ENCODE data around the gene ROBO3. TPM values are rescaled to one million over a fixed set of nuclear protein-coding genes. Genes with fewer than 3 reads are reported as not detected.

Gene ROBO3
- 10 to 100 TPM; 10.3 to 11.8 TPM for total RNA-seq

DNA sequence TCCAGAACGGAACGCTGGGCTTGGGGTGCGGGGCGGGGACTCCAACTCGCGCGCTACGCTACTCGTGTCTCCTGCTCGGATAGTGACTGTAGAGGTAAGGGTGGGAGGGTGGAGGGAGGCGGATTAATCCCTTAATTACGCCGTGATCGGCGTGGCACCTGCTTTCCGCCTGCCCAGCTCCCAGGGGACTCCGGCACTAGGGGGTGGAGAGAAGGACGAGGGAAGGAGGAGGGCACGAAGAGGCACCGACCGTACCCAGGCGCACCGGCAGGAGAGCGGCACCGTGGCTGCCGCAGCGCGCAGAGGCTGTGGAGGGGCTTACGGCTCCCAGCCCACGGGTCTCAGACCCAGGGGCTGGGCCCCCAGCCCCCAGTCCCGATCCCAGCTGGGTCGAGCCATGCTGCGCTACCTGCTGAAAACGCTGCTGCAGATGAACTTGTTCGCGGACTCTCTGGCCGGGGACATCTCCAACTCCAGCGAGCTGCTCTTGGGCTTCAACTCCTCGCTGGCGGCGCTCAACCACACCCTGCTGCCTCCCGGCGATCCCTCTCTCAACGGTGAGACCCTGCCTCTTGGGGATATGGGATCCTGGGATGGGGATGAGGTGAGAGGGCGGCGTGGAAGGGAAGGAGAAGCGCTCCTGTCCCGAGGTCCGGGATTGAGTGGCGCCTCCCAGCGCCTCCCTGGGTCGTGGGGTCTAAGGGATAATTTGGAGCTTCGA is at the start of gene ROBO3:
Gene ROBO3 (plus strand): TSS at position 252 of the 721 bp plus-strand sequence. CDS start 146 bp downstream, at position 398.
- ChIA-PET POLR2A (no interaction called here), CTCF (interaction anchor here (0.6 to 2.7 kb wide), 7 partner anchors 9 to 259 kb away, joined by 3 to 20 read pairs (median 4); no protein-coding TSS in a partner anchor)

- POLR2A ChIA-PET = no interaction called here
Measured at GRCh38 chr11:124817036-124817435, 48.2 kb upstream of the ROBO3 start.

GRCh38 chr11:124821995-124822730 is 43.1 kb upstream of the ROBO3 start:
- CTCF ChIA-PET = interaction anchor here (1.0 kb wide), 1 partner anchor 153 kb away, joined by 3 read pairs; no protein-coding TSS in a partner anchor
- POLR2A ChIA-PET = interaction anchor here (0.6 kb wide), 1 partner anchor 113 kb away, joined by 5 read pairs; no protein-coding TSS in a partner anchor

More at GRCh38 chr11:124817036-124817435, 48.2 kb upstream of the ROBO3 start:
- CTCF ChIA-PET = interaction anchor here (0.8 kb wide), 1 partner anchor 59 kb away, joined by 3 read pairs; no protein-coding TSS in a partner anchor

DNA sequence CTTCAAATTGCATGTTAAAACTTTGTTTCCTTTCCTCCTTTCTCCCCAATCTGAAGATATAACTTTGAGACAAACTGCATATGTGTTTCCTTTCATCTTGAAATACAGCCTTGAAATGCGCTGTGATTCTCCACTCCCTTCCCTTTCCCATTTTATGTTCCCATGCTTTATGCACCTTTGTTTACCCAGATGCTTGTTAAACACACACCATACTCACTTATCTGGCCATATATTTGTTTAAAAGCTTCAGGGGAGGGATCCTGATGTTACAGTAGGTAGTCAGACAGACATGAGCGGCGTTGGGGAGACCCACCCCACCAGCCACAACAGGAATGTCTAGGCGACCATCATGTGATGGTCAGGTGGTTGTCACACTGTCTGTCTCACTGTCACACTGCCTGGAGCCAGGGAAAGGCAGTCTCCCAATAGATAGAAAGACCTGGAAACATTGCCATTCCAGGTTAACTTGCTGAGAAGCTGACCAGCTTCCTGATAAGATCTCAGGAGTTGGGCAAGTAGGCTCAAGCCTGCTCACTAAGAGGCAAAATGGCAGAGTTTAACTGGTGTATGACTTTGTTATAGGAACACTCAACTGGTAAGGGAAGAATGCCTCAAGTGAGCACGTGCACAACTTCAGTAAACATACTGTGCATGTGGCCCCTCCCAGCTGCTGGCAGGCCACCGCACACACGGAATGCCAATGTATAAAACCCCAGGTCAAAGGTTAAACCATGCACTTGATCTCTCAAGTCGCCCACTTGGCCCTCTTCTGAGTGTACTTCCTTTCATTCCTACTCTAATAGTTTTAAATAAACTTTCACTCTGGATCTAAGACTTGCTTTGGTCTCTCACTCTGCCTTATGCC is 41.5 kb upstream of the ROBO3 start:
- POLR2A ChIA-PET = no interaction called here
- CTCF ChIA-PET = no interaction called here

- CTCF ChIA-PET = no interaction called here
- POLR2A ChIA-PET = no interaction called here
Measured at GRCh38 chr11:124825876-124826275, 39.4 kb upstream of the ROBO3 start.

- ChIA-PET CTCF (interaction anchor here (0.6 to 0.7 kb wide), 2 partner anchors 161 to 728 kb away, joined by 3 to 5 read pairs; no protein-coding TSS in a partner anchor), POLR2A (no interaction called here)
Measured at GRCh38 chr11:124829986-124830385, 35.2 kb upstream of the ROBO3 start.

DNA sequence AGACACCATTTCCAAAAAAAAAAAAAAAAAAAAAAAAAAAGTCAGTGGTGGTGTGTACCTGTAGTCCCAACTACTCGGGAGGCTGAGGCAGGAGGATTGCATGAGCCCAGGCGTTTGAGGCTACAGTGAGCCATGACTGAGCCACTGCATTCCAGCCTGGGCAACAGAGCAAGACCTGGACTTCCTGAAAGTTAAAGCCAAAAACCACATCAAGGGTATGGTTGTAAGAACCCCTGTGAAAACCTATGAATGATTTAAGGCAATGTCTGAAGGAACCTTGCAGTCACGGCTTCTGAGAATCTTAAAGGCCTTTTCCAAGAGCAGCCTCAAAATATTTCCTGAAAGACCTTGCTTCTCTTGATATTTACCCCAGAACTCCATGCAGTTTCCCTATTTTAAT is 34.5 kb upstream of the ROBO3 start:
- CTCF ChIA-PET = interaction anchor here (0.5 to 0.7 kb wide), 3 partner anchors 162 to 1246 kb away, joined by 3 to 5 read pairs (median 3); no protein-coding TSS in a partner anchor
- POLR2A ChIA-PET = no interaction called here

DNA sequence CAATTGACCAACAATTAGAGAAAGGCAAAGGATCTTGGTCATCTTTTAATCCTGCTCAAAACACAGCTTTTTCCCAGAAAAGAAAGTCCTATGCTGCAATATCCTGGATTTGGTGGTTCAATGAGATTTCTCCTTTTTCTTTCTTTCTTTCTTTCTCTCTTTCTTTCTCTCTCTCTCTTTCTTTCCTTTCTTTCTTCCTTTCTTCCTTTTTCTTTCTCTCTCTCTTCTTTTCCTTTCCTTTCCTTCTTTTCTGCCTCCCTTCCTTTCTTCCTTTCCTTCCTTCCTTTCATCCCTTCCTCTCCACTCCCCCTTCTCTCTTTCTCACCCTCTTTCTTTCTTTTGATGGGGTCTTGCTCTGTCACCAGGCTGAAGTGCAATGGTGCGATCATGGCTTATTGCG is 33.3 kb upstream of the ROBO3 start:
- POLR2A ChIA-PET = no interaction called here
- CTCF ChIA-PET = no interaction called here

GRCh38 chr11:124832571-124832970 is 32.7 kb upstream of the ROBO3 start:
- POLR2A ChIA-PET = no interaction called here

DNA sequence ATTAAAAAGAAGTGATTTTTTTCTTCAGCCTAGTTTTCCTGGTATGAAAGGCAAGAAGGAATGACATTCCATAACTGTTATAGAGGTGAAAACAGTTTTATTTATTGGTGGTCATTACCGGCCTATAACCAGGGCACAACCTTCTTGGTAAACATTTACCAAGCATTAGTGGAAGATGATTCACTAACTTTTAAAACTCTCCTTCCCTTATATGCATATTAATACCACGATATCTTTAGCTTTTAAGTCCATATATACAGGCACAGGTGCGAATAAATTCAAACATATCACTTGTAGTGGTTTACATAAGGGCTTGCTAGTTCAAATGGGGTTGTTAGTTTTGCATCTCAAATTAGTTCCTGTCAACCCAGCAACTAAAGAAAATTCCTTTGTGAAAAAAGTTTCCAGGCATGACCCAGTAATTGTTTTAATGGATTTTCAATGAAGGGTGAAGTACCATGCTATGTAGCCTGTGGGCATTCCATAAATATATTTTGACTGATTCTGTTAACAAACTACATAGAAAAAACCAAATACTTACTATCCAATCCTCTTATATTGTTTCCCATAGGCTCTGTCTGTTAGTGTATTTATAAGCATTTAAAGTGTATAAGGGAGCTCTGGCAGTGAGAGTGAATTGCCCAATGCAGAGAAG is 30.6 kb upstream of the ROBO3 start:
- ChIA-PET POLR2A (no interaction called here), CTCF (interaction anchor here (0.5 kb wide), 1 partner anchor 109 kb away, joined by 3 read pairs; no protein-coding TSS in a partner anchor)

More at GRCh38 chr11:124832571-124832970, 32.7 kb upstream of the ROBO3 start:
- CTCF ChIA-PET = interaction anchor here (1.4 kb wide), 1 partner anchor 44 kb away, joined by 4 read pairs; no protein-coding TSS in a partner anchor

- POLR2A ChIA-PET = interaction anchor here (0.7 kb wide), 1 partner anchor 120 kb away, joined by 6 read pairs; no protein-coding TSS in a partner anchor
- CTCF ChIA-PET = interaction anchor here (0.6 to 1.6 kb wide), 7 partner anchors 35 to 239 kb away, joined by 3 to 12 read pairs (median 5); partner anchors contain the start of gene TBRG1
Measured at GRCh38 chr11:124835918-124836317, 29.3 kb upstream of the ROBO3 start.

DNA sequence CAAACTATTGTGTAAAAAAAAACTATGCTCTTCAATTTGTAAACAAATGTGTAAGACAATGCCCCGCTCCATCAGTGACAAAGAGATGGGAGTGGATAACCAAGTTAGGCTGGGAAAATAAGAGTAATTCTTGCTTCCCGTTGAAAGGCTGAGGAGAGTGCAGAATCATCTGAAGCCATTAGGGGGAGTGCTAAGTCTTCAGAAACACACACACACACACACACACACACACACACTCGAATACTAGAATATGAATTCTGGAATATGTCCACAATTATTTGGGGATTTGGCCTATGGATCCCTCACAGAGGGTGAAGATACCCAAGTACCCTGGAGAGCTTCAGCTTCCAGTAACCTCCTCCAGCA is 27.8 kb upstream of the ROBO3 start:
- ChIA-PET POLR2A (no interaction called here), CTCF (interaction anchor here (0.6 to 4.0 kb wide), 11 partner anchors 9 to 1747 kb away, joined by 3 to 20 read pairs (median 4); partner anchors contain the start of genes CCDC15 and ROBO3)

- POLR2A ChIA-PET = no interaction called here
Measured at GRCh38 chr11:124838805-124839127, 26.5 kb upstream of the ROBO3 start.

GRCh38 chr11:124839128-124839971 is 25.9 kb upstream of the ROBO3 start:
- POLR2A ChIA-PET = interaction anchor here (0.9 kb wide), 1 partner anchor 39 kb away, joined by 3 read pairs; the partner anchor contains the start of gene MSANTD2
- CTCF ChIA-PET = interaction anchor here (1.3 to 4.0 kb wide), 4 partner anchors 27 to 170 kb away, joined by 3 to 20 read pairs (median 8); partner anchors contain the start of gene ROBO3

More at GRCh38 chr11:124838805-124839127, 26.5 kb upstream of the ROBO3 start:
- CTCF ChIA-PET = interaction anchor here (1.0 to 4.0 kb wide), 4 partner anchors 27 to 170 kb away, joined by 3 to 20 read pairs (median 8); partner anchors contain the start of gene ROBO3

GRCh38 chr11:124839972-124840621 is 25.1 kb upstream of the ROBO3 start:
- ChIA-PET CTCF (interaction anchor here (1.3 to 4.0 kb wide), 3 partner anchors 26 to 171 kb away, joined by 3 to 20 read pairs (median 11); partner anchors contain the start of gene ROBO3), POLR2A (interaction anchor here (0.9 kb wide), 1 partner anchor 40 kb away, joined by 3 read pairs; the partner anchor contains the start of gene MSANTD2)

- CTCF ChIA-PET = interaction anchor here (1.2 to 1.3 kb wide), 2 partner anchors 36 to 203 kb away, joined by 3 read pairs; no protein-coding TSS in a partner anchor
Measured at GRCh38 chr11:124840666-124841065, 24.6 kb upstream of the ROBO3 start.

DNA sequence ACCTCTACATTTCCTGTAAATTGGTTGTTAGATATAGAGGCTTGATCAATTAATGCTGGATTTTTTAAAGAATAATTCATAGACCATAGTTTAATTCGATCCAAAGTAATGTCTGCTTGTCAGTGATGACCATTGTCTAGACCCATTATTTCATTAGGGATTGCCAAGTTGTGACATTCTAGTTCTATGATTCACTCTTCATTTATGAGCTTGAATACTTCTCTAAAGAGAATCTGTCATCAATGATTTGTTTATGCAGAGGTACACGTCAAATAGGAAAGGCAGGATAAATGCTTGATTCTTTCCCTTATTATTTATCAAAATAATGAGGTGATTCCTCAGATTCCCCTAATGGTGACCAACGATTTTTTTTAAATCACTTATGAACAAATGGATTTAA is 24.0 kb upstream of the ROBO3 start:
- ChIA-PET POLR2A (no interaction called here), CTCF (interaction anchor here (1.2 to 1.4 kb wide), 2 partner anchors 47 to 204 kb away, joined by 3 read pairs; no protein-coding TSS in a partner anchor)

More at GRCh38 chr11:124840666-124841065, 24.6 kb upstream of the ROBO3 start:
- POLR2A ChIA-PET = no interaction called here
